Measurements from ENCODE around the gene RAB38. TPM values are rescaled to one million over a fixed set of nuclear protein-coding genes. Genes with fewer than 3 reads are reported as not detected.

RAB38 gene
- total RNA-seq, 1 donor from 2014 or later, result 8.1 TPM

- Histone ChIP-seq H3K4me2 (no peak overlapping the region), H3K27me3 (no peaks in the 10 kb centered on the region), H3K36me3 (no peaks in the 10 kb centered on the region), H2AFZ (replicated peaks) (no peak overlapping the region), H4K20me1 (ENCODE audit: low read depth) (no peaks in the 10 kb centered on the region), H3F3A (ENCODE audit: low read depth) (no peaks in the 10 kb centered on the region), H3K27ac (no peak overlapping the region), H3K79me2 (ENCODE audit: low read depth) (no peaks in the 10 kb centered on the region), H3K9me3 (ENCODE audit: low read depth) (no peaks in the 10 kb centered on the region), H3K4me1 (no peaks in the 10 kb centered on the region), H3K4me3 (no peak overlapping the region), H3K9ac (no peak overlapping the region)
- TF ChIP-seq EZH2 (IDR thresholded peaks at IDR 0.05) (no peak), CTCF (IDR thresholded peaks at IDR 0.05) (no peak), EZH2phosphoT487 (IDR thresholded peaks at IDR 0.05) (no peak)
- H3K4me3 Mint-ChIP-seq, result no peak overlapping the region
- H3K36me3 Mint-ChIP-seq, result no peaks in the 10 kb centered on the region
- no peaks in the 10 kb centered on the region for H3K9me3 Mint-ChIP-seq
- H3K4me1 Mint-ChIP-seq, result peaks cover 6% of the 10 kb centered on the region
- no peak for DNase-seq (ENCODE audit: low spot score)
- H3K27ac Mint-ChIP-seq, result no peak overlapping the region
- H3K27me3 Mint-ChIP-seq (ENCODE audit: insufficient read depth, low read depth), result no peaks in the 10 kb centered on the region
Measured at GRCh38 chr11:88208745-88209144, 33.5 kb upstream of the RAB38 start.

GRCh38 chr11:88206751-88207150 lies 31.5 kb upstream of the RAB38 start:
- H3K9me3 Mint-ChIP-seq, result no peaks in the 10 kb centered on the region
- H3K27me3 Mint-ChIP-seq (ENCODE audit: insufficient read depth, low read depth), result no peaks in the 10 kb centered on the region
- no peaks in the 10 kb centered on the region for H3K36me3 Mint-ChIP-seq
- Histone ChIP-seq H3K4me3 (no peak overlapping the region), H2AFZ (replicated peaks) (no peak overlapping the region), H3K79me2 (ENCODE audit: low read depth) (no peaks in the 10 kb centered on the region), H3K27me3 (no peaks in the 10 kb centered on the region), H3K4me1 (no peaks in the 10 kb centered on the region), H3K4me2 (no peak overlapping the region), H4K20me1 (ENCODE audit: low read depth) (no peaks in the 10 kb centered on the region), H3K9ac (no peak overlapping the region), H3K27ac (no peak overlapping the region), H3F3A (ENCODE audit: low read depth) (no peaks in the 10 kb centered on the region), H3K9me3 (ENCODE audit: low read depth) (no peaks in the 10 kb centered on the region), H3K36me3 (no peaks in the 10 kb centered on the region)
- no peak overlapping the region for H3K4me3 Mint-ChIP-seq
- H3K27ac Mint-ChIP-seq, result no peak overlapping the region
- DNase-seq (ENCODE audit: low spot score), result no peak
- peaks cover 9% of the 10 kb centered on the region for H3K4me1 Mint-ChIP-seq
- TF ChIP-seq CTCF (IDR thresholded peaks at IDR 0.05) (no peak), EZH2phosphoT487 (IDR thresholded peaks at IDR 0.05) (no peak), EZH2 (IDR thresholded peaks at IDR 0.05) (no peak)

GRCh38 chr11:88204353-88204752 lies 29.1 kb upstream of the RAB38 start:
- no peak overlapping the region for H3K27ac Mint-ChIP-seq
- H3K36me3 Mint-ChIP-seq, result no peaks in the 10 kb centered on the region
- Histone ChIP-seq H4K20me1 (ENCODE audit: low read depth) (no peaks in the 10 kb centered on the region), H3K9ac (no peak overlapping the region), H3K36me3 (no peaks in the 10 kb centered on the region), H3K9me3 (ENCODE audit: low read depth) (no peaks in the 10 kb centered on the region), H3K79me2 (ENCODE audit: low read depth) (no peaks in the 10 kb centered on the region), H3K4me3 (no peak overlapping the region), H3K27me3 (no peaks in the 10 kb centered on the region), H3K27ac (no peak overlapping the region), H3F3A (ENCODE audit: low read depth) (no peaks in the 10 kb centered on the region), H3K4me1 (no peaks in the 10 kb centered on the region), H2AFZ (replicated peaks) (no peak overlapping the region), H3K4me2 (no peak overlapping the region)
- TF ChIP-seq CTCF (IDR thresholded peaks at IDR 0.05) (no peak), EZH2 (IDR thresholded peaks at IDR 0.05) (no peak), EZH2phosphoT487 (IDR thresholded peaks at IDR 0.05) (no peak)
- no peaks in the 10 kb centered on the region for H3K27me3 Mint-ChIP-seq (ENCODE audit: insufficient read depth, low read depth)
- H3K4me1 Mint-ChIP-seq, result peaks cover 9% of the 10 kb centered on the region
- no peaks in the 10 kb centered on the region for H3K9me3 Mint-ChIP-seq
- DNase-seq (ENCODE audit: low spot score), result no peak
- H3K4me3 Mint-ChIP-seq, result no peak overlapping the region

All from neural progenitor cell (in vitro differentiated cells).